HG02610 (cell line): ENCODE measurements around the gene KRTAP10-2.
"Not testable (repeated sequence)": the region's sequence is repeated elsewhere in the genome, so short reads cannot be mapped to it uniquely, and the experiment has no call there.

Source experiments
- ATAC-seq: cut with Tn5 transposase; IDR thresholded peaks from one replicate; pipeline ENCODE4 v1.9.1; 2021; ENCODE audit warnings: mild to moderate bottlenecking, moderate library complexity; ENCODE audit not compliant: unreplicated experiment

The KRTAP10-2 gene, protein sequence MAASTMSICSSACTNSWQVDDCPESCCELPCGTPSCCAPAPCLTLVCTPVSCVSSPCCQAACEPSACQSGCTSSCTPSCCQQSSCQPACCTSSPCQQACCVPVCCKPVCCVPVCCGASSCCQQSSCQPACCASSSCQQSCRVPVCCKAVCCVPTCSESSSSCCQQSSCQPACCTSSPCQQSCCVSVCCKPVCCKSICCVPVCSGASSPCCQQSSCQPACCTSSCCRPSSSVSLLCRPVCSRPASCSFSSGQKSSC

DNA sequence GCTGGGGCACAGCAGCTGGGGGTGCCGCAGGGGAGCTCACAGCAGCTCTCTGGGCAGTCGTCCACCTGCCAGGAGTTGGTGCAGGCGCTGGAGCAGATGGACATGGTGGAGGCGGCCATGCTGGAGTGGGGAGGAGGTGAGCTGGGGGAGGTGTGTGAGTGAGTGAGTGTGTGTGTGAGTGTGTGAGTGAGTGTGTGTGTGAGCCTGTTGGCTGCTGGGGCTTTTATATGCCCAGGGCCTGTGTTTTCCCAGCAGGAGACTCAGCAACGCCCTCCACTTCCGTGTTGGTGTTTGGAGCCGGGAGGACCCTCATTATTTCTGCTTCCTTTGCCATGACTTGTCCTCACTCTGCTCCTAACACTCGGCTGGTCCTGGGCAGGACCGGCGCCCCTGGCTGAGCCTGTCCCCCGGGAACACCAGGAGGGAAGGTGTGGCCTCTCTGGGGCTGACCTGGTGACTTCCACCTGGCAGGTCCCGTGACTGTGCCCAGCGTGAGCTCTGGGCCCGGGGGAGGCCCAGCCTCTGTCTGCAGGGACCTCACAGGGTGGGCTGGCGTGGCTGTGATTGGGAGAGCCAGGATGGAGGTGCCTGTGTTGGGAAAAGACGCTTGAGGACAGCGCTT, at the start of gene KRTAP10-2:
TSS of gene KRTAP10-2 (minus strand) at position 166 of the 622 bp plus-strand sequence. CDS start at position 119, 47 bp downstream.
- no peak for ATAC-seq

DNA sequence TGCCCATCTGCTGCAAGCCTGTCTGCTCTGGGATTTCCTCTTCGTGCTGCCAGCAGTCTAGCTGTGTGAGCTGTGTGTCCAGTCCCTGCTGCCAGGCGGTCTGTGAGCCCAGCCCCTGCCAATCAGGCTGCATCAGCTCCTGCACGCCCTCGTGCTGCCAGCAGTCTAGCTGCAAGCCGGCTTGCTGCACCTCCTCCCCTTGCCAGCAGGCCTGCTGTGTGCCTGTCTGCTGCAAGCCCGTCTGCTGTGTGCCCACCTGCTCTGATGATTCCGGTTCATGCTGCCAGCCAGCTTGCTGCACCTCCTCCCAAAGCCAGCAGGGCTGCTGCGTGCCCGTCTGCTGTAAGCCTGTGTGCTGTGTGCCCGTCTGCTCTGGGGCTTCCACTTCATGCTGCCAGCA, 49.8 kb upstream of the KRTAP10-2 start:
- not testable (repeated sequence) for ATAC-seq

DNA sequence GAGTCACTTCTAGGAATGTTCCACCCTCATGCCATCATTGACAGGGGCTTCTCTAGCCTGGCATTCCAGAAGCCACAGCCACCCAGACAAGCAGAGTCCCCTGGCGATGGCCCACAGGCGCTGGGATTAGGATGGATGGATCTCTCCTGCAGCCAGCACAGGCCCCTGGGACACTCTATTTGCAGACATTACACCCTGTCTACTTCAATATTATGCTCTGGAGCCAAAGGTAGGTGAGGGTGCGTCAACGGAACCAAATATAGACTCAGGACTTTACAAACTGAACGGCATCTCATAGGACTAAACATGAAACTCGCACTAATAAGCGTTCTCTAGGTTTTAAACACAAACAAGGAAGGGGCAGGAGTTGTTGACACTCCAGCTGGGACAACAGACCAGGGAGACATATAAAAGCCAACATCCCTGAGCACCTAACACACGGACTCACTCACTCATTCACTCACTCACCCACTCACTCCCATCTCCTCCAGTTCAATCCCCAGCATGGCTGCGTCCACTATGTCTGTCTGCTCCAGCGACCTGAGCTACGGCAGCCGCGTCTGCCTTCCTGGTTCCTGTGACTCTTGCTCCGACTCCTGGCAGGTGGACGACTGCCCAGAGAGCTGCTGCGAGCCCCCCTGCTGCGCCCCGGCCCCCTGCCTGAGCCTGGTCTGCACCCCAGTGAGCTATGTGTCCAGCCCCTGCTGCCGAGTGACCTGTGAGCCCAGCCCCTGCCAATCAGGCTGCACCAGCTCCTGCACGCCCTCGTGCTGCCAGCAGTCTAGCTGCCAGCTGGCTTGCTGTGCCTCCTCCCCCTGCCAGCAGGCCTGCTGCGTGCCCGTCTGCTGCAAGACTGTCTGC, 49.0 kb upstream of the KRTAP10-2 start, which contains the start of gene KRTAP10-7:
TSS of gene KRTAP10-7 (plus strand) at position 480 of the 861 bp plus-strand sequence. CDS start at position 505, 25 bp downstream.
- not testable (repeated sequence) for ATAC-seq

DNA sequence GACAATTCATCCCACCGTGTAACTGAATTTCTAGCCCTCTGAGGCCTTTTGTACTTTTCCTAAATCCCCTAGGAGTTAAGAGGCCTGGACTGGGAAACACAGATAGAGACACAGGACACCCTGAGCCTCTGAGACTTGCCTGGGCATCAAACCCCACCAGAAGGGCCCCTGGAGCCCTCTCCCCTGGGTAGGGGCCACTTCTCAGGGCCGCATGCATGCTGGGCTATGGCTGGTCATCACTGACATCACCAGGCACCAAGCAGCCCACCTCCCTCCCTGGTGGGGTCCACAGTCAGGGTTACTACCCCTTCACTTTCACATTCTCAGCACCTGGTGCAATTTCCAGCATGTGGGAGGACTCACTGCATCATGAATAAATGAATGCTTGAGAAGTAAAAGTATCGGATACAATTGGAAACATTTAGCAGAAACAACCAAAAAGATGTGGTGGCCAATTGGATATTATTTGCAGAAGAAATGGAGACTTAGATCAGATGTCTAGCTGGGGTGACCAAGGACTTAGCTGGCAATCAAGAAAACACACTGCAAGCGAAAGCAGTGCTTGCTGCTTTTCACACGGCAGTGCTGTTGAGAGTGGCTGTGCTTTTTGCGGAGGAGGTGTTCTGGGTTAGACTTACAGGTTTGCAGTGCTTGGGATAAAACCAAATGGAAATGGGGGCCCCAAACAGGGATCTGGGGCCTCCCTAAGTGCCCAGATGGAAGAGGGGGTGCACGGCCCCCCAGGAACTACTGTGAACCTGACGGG, 48.1 kb upstream of the KRTAP10-2 start:
- no peak for ATAC-seq

DNA sequence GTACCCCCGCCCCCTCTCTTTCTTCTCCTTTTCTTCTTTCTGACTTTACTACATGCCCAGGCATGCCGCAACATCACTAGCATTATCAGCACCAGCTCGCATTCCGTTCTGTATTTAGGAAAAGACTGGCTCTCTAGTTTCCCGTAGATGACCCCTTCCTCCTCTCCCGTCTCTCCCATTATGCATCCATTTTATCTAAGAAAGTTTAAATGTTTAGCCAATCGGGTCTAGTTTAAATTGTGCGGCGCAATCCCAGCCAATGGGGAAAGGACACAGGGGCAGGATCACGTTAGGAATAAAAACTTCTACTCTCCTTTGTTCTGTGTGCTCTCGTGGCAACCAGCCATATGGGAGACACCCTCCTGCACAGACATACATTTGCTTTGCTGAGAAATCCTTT, 46.8 kb upstream of the KRTAP10-2 start:
- ATAC-seq, result no peak

DNA sequence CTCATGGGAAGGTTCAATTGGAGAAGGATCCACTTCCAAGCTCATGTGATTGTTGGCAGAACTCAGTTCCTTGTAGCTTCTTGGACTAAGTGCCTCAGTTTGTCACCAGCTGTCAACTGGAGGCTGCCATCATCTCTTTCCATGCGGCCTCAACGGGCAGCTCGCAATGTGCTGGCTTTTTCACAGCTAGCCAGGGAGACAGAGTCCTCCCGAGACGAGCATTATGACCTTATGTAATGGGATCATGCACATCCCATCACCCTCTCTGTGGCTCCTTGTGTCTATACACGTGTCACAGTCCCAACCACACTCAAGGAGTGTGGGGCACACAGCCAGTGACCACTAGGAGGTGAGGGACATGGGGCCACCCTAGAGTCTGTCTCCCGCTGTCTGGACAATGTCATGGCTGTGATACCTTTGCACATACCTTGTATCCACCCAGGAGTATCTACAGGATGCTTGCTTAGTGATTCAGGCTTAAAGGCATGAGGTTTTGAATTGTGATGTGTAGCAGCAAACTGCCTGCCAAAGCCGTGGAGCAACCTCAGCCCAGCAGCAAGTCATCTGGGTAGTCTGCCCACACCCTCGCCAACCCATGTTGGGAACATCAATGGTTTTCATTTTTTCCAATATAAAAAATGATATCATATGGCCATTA, 44.9 kb upstream of the KRTAP10-2 start:
- no peak for ATAC-seq

DNA sequence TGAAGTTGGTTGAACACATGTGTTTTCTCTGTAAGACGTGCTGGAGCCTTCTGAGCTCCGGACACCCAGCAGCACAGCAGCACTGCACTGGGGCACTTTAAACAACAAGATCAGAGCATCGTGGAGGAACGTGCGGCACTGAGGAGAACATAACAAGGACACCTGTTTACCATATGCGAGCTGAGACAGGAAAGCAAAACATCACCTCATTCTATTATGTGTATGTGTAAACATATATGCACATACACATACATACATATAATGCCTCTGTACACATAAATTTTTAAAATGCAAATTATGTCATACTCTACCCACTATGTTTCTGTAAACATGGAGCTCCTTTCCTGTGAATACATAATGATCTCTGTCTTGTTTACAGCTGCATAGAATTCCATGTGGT, 44.2 kb upstream of the KRTAP10-2 start:
- ATAC-seq, result no peak

DNA sequence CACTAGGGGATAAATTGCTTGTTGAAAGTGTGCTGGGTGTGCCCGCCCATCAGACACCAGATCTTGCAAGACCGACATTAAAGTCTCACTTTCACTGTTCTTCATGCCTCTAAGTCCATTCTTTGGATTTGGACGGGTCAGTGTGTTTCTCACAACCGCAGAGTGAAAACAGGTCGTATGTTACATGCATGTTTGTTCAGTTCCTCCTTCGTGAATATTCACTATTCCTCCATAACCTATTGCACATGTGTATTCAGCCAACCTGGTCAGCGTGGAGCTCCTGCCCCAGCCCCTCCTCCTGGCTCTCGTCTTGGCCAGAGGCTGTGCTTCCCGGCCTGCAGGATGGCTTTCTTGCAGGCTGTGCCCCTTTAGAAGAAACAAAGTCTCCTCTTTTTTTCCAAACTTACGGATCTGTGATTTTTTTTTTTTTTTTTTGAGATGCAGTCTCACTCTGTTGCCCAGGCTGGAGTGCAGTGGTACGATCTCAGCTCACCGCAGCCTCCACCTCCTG, 43.2 kb upstream of the KRTAP10-2 start:
- ATAC-seq, result no peak

DNA sequence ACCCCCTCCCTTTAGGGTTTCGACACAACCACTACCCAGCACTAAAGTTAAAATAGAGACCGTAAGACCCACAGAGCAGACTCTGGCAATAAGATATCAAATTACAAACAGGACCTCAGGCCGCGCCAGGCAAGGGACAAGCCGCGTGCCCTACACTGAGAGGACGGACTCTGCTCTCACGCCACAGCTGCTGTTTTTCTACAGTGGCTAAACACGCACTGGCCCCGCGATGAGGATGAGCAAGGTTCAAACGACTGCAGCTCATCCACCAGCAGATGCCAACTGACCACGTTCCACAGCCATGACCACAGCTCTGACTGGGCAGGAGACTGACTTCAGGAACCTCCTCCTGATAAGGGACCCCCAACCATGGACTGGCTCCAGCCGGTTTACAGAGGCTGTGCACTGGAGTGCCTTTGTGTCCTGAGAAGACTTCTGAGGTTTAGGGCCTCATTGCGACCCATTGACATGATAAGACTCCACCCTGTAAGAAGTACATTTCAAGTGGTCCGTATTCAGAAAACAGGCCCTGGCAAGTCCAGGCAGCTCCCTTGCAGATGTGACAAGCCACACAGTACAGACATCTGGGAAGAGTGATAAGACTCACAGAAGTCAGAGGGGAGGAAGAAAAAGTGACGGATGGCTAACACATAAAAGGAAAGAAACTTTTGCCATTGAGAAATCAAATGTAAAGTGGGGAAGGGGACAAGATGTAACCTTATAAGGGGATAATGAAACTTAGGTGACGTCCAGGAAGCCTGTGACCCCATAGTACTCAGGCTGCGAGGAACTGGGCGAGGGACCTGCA, 42.5 kb upstream of the KRTAP10-2 start:
- ATAC-seq, result no peak

DNA sequence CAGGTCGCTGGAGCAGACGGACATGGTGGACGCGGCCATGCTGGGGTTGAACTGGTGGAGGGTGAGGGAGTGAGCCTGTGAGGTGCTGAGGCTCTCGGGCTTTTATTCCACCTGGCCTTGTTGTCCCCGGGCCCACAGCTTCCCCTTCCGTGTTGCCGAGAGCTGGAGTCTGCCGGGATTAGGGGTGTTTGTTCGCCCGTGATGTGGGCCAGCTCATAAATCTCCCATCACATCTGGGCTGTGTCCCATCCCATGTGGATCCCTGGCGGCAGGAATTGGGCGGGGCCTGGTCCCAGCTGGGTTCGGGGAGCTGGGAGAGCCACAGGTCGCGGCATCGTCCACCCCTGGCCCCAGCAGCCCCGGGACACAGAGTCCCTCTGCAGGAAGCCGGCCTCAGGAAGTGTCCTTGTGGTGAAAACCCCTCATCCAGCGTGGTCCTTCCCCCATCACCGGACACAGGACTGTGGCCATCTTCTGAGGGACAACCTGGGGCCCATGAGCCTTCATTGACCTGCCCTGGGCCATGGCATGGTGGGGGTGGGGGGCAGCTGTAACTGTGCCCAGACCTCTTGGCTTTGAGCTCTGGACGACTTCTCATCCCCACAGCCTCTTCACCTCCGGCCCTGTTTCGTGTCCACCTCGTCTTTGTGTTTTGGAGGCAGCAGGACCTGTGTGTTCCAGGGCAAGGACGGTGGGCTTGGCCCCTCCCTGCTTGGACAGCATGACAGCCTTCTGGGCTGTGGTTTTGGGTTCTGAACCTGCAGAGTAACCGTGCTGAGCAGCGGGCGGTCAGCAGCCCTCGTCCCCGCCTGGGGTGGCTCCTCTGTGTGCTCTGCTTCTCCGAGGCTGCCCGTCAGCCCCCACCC, 41.4 kb upstream of the KRTAP10-2 start, which contains the start of gene KRTAP10-6:
TSS of gene KRTAP10-6 (minus strand) at position 60 of the 866 bp plus-strand sequence. CDS start at position 39, 21 bp downstream.
- ATAC-seq, result no peak

DNA sequence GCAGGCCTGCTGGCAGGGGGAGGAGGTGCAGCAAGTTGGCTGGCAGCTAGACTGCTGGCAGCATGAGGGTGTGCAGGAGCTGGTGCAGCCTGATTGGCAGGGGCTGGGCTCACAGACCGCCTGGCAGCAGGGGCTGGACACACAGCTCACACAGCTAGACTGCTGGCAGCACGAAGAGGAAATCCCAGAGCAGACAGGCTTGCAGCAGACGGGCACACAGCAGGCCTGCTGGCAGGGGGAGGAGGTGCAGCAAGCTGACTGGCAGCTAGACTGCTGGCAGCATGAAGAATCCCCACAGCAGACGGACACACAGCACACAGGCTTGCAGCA, 40.5 kb upstream of the KRTAP10-2 start:
- ATAC-seq, result not testable (repeated sequence)

DNA sequence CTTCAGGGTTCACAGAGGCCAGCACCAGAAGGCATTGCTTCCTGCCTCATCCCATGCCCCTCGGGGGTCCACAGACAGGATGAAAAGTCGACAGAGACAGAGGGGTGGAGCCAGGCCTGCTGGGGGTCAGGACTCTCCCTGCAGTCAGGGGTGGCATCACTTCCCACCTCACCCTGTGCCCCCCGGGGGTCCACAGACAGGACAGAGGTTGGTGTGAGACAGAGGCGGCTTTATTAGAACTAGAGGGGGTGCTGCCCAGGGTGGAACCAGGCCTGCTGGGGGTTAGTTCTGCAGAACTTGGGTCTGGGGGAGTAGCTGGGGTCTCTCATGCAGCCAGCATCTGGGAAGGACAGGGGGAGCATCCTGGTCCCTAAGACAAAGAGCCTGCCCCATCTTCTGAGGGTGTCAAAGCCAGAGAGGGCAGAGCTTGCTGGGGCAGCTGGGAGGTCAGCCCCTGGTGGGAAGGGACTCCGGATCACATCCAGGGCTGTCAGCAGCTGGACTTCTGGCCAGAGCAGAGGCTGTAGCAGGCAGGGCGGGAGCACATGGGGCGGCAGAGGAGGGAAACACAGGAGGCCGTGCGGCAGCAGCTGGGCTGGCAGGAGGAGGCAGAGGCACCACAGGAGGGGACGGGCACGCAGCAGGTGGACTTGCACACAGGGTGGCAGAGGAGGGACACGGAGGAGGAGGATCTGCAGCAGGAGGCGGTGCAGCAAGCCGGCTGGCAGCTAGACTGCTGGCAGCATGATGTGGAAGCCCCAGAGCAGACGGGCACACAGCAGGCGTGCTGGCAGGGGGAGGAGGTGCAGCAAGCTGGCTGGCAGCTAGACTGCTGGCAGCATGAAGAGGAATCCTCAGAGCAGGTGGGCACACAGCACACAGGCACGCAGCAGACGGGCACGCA, 39.8 kb upstream of the KRTAP10-2 start:
- ATAC-seq, result not testable (repeated sequence)

DNA sequence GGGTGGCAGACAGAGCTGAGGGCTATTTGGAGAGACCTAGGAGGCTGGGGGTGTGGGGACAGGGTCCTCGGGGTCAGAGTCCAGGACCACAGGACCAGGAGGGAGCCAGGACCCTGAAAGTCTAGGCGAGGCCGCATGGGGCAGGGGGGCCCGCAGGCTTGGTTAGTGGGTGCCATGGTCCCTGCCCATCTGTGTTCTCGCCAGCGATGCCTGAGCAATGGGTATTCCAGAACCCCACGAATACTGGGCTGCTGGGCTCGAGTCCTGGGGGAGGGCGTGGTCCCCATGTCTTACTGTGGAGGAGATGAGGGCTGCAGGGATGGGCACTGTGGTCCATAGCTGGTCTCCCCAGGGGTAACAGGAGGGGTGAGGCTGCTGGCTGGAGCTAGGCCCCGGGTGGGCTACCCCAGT, 39.0 kb upstream of the KRTAP10-2 start:
- no peak for ATAC-seq

DNA sequence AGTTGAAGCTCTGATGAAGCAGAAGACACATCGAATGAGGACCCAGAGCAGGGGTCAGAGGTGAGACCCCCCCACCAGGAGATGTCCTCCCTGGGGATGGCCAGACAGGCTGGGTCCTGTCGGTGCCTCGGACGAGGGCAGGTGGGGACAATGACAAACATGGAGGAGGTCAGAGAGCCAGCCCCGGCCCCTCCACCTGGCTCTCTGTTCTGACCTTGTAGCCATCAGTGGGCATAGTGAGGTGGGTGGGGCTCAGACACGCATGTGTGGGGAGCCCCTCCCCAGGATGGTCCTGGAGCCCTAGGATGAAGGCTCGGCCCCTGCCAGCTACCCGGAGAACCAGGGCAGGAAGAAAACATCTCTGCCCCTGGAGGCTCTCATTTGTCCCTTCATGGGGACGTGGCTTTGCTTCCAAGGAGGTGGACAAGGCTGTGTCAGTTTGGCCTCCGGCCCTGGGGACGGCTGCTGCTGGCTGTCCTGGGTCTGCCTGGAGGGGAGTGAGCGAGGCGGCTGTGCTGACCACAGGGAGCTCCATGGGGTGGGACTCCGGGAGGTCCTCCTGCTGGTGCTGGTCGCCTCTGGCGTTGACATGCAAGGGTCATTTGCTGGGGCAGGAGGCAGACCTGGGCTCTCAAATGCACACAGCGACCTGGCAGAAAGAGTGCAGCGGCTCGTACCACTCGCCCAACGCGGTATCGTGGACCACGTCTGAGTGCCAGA, 38.4 kb upstream of the KRTAP10-2 start:
- no peak for ATAC-seq

DNA sequence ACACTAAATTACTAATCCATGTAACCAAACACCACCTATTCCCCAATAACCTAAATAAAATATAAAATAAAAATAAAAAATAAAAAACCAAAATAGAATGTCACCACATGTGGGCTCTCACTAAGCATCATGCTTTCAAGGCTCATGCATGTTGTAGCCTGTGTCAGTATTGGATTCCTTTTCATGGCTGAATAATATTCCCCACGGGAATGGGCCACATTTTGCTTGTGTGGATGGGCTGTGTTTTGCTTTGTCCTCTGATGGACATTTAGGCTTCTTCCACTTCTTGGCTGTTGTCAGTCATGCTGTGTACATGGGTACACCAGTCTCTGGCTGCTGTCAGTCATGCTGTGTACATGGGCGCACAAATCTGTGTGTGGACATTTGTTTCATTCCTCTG, 37.8 kb upstream of the KRTAP10-2 start:
- no peak for ATAC-seq

DNA sequence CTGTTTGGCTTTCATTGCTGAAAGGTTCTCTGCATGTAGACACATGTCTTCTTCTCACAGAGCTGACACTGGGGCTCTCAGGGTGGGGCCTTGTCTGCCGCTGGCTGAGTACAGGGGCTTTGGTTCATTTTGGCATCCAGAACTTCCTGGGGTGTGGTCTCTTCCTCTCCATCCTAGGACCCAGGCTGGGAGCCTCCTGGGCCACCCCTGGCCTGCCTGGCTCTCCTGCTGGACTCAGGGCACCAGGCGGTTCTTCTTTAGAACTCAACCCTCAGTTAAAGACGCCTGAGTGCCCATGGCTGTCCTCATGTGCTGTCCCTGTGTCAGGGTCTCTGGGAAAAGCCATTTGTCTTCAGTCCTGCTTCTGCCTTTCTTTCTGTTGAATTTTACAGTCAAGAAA, 34.6 kb upstream of the KRTAP10-2 start:
- no peak for ATAC-seq

DNA sequence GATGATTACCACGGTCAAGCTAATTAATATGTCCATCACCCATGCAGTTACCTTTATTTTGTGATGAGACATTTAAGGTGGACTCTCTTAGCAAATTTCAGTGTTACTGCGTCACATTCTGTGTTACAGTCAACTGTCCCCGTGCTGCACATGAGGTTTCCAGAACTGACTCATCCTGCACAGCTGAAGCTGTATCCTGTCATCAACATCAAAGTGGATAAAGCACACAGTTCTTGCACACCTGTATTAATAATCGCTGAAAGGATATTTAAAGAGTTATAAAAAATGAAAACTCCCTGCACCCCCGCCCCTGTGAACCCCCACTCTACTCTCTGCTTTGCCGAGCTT, 32.5 kb upstream of the KRTAP10-2 start:
- no peak for ATAC-seq
